Inferior parietal cortex (tissue), 1 donor: ENCODE results near the gene DLL1.
"Not testable (repeated sequence)": the region's sequence is repeated elsewhere in the genome, so short reads cannot be mapped to it uniquely, and the experiment has no call there.

Experiments
- DNase-seq: peaks from one replicate; pipeline ENCODE4 v3.0.0-alpha.2; 2016; ENCODE audit errors: extremely low spot score

Gene DLL1

DNA sequence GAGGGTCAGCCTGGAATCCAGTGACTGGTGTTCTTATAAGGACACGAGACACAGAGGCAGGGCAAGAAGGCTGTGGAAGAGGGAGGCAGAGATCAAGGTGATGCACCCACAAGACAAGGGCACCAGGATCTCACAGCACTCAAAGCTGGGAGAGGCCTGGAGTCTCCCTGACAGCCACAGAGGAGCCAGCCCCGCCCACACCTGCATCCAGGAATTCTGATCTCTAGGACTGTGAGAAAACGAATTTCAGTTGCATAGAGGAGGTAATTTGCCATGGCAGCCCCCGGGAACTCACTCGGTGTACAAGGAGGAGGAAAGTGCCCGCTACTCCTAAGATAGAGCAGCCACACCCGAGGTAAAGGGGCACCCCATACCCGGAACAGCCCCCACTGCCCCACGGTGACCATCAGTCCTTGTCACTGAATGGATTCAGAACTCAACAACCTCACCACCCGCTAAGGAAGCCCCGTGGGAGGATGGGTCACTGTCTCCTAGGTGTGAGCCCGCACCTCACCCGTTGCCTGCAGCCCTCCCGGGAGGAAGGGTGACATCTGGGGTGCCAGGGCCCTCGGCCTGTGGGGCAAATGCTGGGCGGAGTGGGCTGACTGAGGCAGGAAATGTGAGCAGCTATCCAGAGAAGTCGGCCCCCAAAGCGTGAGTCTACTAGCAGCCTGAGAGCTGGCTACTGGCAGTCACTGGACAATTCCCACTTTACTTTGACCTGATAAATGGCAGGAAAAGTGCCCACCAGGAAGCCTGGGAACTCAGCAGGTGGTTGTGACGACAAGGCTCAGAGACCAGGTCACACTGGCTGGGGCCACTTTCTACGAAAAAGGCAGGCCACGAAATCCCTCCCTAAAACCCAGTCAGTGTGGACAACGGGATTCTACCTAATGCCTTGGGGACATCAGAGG, 22.4 kb downstream of the DLL1 start:
- no peak for DNase-seq

DNA sequence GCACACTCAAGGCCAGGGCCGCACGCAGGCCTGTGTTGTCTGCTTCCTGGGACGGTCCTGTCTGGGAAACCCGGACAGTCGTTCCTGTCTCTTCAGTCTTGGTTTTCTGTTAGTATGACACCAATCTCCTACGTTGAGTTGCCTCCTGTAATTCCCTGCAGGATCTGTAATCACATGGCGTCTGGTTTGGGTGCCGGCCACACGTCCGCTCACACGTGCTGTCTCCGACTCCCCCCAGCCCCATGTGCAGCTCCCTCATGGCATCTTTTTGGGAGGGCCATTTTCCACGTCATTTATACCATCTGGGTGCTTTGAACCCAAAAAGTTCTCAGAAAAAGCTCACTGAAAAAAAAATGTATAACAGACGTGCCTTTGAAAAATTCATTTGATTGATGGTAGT, 23.2 kb downstream of the DLL1 start:
- DNase-seq: no peak

- peak; percentile 53 for DNase-seq
These were observed 24.6 kb downstream of the DLL1 start for GRCh38 chr6:170266061-170266825.

DNA sequence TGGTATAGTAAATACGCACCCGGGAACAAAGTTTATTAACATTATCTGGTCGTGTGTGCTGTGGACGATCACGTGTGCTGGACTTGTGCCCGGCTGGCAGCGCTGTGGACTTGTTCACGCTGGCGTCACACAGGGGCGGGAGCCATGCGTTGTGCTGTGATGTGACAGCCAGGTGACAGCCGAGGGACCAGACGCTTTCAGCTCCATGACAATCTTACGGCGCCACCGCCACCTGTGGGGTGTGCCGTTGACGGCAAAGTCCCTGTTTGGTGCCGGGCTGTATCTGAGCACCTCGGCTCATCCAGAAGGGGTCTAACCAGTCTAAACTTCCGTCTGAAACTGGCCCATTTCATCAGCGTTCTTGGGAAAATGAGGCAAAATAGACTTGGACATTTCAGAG, 25.2 kb downstream of the DLL1 start:
- DNase-seq: peak; percentile 61

- not testable (repeated sequence) for DNase-seq
These were observed 26.2 kb downstream of the DLL1 start for GRCh38 chr6:170264644-170265043.

- no peak for DNase-seq
These were observed 26.8 kb downstream of the DLL1 start for GRCh38 chr6:170264086-170264485.

DNA sequence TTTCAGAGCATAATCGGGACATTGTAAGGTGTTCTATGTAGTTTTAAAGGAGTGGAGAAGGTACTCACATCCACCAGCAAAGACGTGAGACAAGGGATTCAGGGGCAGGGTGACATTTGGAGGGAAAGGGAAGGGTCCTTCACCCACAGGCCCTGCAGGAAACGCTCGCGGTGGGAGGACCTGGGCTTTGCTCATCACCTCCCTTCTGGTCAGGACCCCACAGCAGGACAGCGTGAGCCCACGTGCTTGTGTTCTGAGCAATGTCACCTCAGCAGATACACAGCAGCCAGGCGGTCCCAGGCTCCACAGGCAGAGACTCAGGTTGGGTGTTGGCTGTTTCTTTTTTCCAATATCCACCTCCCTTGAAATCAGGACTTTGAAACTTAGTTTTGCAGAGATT, 27.5 kb downstream of the DLL1 start:
- DNase-seq: no peak

DNA sequence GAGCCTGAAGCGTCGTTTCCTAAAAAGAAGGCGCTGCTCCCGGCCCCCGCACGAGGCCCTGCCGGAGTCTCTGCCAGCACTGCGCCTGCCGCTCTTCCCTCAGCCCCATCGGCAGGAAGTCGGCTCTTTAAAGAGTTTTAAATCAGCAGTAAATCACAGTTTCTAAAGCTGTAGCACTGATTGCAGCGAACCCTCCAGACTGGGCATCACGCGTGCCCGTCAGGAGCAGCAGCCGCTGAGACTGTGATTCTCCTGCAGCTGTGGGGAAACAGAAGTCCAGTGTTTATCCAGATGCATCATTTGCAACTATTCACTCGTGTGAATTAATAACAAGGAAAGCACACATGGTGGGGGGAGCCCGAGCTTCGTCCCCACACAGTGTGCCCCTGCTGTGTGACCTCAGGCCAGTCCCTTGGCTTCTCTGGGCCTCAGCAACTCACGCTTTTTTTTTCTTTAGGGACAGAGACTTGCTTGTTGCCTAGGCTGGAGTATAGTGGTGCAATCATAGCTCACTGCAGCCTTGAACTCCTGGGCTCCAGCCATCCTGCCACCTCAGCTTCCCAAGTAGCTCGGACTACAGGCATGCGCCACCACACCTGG, 28.3 kb downstream of the DLL1 start:
- DNase-seq: peak; percentile 56

- no peak for DNase-seq
These were observed 29.0 kb downstream of the DLL1 start for GRCh38 chr6:170261643-170262488.

GRCh38 chr6:170260686-170261085, 30.2 kb downstream of the DLL1 start:
- no peak for DNase-seq

DNA sequence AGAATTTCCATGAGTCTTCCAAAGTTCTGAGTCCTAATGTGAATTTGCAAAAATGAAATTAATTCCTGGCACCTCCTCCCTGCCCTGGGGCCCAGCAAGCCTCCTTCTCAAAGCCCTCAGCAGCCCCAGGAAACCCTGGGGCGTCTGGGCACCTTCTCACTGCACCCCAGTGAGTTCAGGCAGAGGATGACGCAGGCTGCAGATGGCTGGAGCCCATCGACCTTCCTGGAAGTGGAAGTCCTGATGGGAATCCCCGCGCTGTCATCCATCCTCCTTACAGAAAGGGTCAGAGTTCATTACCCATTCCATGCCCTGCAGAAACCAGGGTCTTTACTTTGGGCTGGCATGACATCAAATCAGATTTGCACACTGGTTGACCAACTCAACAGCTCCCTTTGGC, 31.6 kb downstream of the DLL1 start:
- no peak for DNase-seq

- no peak for DNase-seq
These were observed 32.5 kb downstream of the DLL1 start for GRCh38 chr6:170258407-170258806.

DNA sequence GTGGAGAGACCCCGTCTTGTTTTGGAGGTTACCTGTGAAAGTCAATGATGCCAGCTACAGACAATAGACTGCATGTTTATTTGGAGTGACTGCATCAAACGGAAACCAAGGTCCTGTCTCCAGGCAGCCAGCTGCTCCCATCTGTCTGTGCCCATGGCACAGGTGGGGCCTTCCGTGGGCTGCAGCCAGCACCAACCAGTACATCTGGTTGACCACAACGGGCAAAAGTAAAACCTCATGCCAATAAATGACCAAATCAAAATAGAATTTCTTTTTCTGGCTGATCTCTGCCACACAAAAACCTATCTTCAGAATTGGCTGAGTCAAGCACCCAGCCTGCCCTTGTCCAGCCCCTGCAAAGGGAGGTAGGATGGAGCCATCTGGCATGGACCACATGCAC, 33.5 kb downstream of the DLL1 start:
- DNase-seq: no peak

GRCh38 chr6:170256641-170257040, 34.2 kb downstream of the DLL1 start:
- DNase-seq: no peak

DNA sequence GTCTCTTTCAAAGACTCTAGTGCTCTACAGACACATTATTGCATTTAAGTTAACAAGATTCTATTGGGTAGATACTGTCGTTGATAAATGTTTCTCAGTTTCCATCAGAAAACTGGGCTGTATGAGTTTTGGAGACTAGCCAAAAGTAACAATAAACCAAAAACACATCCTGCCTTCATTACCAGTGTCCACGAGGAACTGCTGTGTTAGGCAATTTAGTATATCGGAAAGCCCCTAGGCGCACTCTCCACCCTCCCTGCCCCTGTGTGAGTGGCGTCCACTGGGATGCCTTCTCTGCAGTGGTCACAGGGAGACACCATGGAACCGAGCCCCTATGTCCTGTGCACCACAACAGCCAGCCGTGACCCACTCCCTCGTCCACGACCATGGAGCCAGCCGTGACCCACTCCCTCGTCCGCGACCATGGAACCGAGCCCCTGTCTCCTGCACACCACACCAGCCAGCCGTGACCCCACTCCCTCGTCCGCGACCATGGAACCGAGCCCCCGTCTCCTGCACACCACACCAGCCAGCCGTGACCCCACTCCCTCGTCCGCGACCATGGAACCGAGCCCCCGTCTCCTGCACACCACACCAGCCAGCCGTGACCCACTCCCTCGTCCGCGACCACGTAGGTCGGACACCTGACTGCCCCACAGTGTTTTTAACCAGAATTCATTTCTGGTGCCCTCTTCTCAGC, 35.3 kb downstream of the DLL1 start:
- DNase-seq: no peak

GRCh38 chr6:170254315-170255213, 36.3 kb downstream of the DLL1 start:
- DNase-seq: no peak

DNA sequence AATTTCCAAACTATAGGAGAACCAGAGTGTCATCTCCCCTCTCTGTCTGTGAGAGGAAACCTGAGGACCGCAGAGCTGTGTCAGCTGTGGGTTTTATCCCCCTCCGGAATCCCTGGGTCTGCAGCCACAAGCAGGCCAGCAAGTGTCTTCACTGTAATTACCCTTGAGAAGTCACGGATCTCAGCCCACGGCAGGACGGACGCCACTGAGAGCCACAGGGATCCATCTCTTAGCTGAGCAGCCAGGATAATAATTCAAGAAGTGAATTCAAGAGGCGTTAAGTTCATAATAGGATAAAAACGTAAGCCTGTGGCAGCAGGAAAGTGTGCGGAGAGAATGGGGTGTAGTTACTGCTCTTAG, 37.0 kb downstream of the DLL1 start:
- no peak for DNase-seq

DNA sequence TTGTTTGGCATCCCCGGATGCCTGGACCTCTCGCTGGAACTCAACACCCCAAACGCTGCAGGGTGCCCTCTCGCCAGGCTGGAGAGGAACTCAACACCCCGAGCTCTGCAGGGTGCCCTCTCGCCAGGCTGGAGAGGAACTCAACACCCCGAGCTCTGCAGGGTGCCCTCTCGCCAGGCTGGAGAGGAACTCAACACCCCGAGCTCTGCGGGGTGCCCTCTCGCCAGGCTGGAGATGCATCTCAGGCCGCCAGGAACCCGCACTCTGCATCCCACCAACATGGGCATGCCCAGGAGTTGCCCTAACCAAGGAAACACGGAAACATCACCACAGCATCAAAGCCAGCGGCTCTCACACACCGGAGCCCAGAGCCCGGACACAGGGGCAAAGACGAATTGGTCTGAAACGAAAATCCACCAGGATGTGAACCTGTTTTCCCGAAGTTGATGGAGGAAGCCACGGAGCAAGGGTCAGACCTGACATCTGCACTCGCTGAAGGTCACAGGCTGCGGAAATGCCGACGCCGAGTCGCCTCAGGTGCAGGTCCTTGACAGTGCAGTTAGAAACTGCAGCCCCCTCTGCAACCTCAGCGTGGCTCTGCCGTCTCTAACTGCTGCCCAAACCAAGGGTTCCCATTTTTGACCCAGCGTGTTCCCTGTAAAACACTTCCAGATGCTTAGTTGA, 37.5 kb downstream of the DLL1 start:
- DNase-seq: no peak

DNA sequence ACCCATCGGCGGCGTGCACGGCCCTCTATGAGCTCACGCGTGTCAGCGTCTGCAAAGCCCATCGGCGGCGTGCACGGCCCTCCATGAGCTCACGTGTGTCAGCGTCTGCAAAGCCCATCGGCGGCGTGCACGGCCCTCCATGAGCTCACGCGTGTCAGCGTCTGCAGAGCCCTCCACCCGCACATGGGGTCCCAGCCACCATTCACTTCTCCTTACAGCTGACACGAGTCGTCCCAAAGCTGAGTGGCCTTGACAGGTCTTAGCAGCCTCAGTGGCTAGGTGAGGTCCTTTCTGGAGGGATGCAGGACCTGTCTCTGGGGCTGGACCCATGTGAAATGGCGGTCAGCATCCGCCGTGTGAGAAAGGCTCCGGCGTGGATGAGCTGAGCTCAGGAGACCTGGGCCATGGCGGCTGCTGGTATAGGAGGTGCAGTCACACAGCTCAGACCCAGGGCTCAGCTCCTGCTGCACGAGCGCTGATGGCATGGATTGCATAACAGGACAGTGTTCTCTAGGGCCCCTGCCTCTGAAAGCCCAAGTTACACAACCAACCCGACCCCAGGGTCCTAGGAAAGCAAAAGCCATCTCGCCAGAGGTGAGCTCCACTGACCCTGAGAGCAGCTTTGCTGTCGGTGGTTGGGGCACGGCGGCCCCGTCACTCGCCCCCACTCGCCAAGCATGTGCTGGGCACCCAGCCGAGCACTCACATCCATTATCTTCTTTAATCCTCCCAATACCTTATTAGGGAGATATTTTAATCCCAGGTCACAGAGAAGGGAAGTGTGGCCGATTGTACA, 38.9 kb downstream of the DLL1 start:
- DNase-seq: no peak
